Fibroblast of upper back skin (primary cell): ENCODE measurements around the gene NEB.
A peak's percentile ranks its signal among the peaks of the same experiment; 100 is the strongest.

Experiments
- DNase-seq: peaks from one replicate; pipeline ENCODE4 v3.0.0-alpha.2; 2013

The NEB gene

GRCh38 chr2:151544449-151544848, 189.8 kb downstream of the NEB start:
- peak; percentile 41 for DNase-seq

GRCh38 chr2:151543876-151544275, 190.4 kb downstream of the NEB start:
- peak; percentile 68 for DNase-seq

GRCh38 chr2:151534001-151534400, 200.3 kb downstream of the NEB start:
- no peak for DNase-seq

- no peak for DNase-seq
Observed at GRCh38 chr2:151533127-151533526, 201.1 kb downstream of the NEB start.

GRCh38 chr2:151526572-151527090, 207.6 kb downstream of the NEB start:
- DNase-seq = no peak

GRCh38 chr2:151525821-151526373, 208.4 kb downstream of the NEB start:
- DNase-seq = no peak

GRCh38 chr2:151523850-151524249, 210.4 kb downstream of the NEB start:
- peak; percentile 70 for DNase-seq

- DNase-seq = no peak
Observed at GRCh38 chr2:151522556-151522955, 211.7 kb downstream of the NEB start.

GRCh38 chr2:151520976-151521375, 213.3 kb downstream of the NEB start:
- no peak for DNase-seq

GRCh38 chr2:151518802-151519201, 215.5 kb downstream of the NEB start:
- peak; percentile 25 for DNase-seq

- DNase-seq = no peak
Observed at GRCh38 chr2:151508519-151508918, 225.8 kb downstream of the NEB start.

- DNase-seq = no peak
Observed at GRCh38 chr2:151506170-151506569, 228.1 kb downstream of the NEB start.

- no peak for DNase-seq
Observed at GRCh38 chr2:151498178-151498577, 236.1 kb downstream of the NEB start.

GRCh38 chr2:151491496-151491895, 242.8 kb downstream of the NEB start:
- no peak for DNase-seq

GRCh38 chr2:151490276-151490675, 244.0 kb downstream of the NEB start:
- DNase-seq = no peak

- no peak for DNase-seq
Observed at GRCh38 chr2:151486053-151486452, 248.2 kb downstream of the NEB start.

- DNase-seq = no peak
Observed at GRCh38 chr2:151484100-151484499, 250.2 kb downstream of the NEB start.

- DNase-seq = no peak
Observed at GRCh38 chr2:151483546-151483945, 250.7 kb downstream of the NEB start.

GRCh38 chr2:151482171-151482725, 252.0 kb downstream of the NEB start:
- DNase-seq = no peak

GRCh38 chr2:151481744-151482143, 252.5 kb downstream of the NEB start:
- no peak for DNase-seq

GRCh38 chr2:151478011-151478410, 256.3 kb downstream of the NEB start:
- DNase-seq = peak; percentile 35

GRCh38 chr2:151476287-151476686, 258.0 kb downstream of the NEB start:
- DNase-seq = no peak

GRCh38 chr2:151475071-151475470, 259.2 kb downstream of the NEB start:
- no peak for DNase-seq

GRCh38 chr2:151472966-151473365, 261.3 kb downstream of the NEB start:
- peak; percentile 10 for DNase-seq

- DNase-seq = no peak
Observed at GRCh38 chr2:151470556-151470955, 263.7 kb downstream of the NEB start.
